Neural progenitor cell (in vitro differentiated cells): ENCODE measurements around the gene OGFOD2. TPM values are rescaled to one million over a fixed set of nuclear protein-coding genes. Genes with fewer than 3 reads are reported as not detected.
A peak's percentile ranks its signal among the peaks of the same experiment; 100 is the strongest.
"Not testable (repeated sequence)": the region's sequence is repeated elsewhere in the genome, so short reads cannot be mapped to it uniquely, and the experiment has no call there.

ENCODE experiments used
- DNase-seq: peaks from one replicate; pipeline ENCODE4 v3.0.0-alpha.2; 2016; ENCODE audit warnings: low spot score
- H2AFZ ChIP-seq: fragments of 200-600 bp; sonication (generic); replicated peaks from 2 replicates; pipeline ENCODE4 v1.6.1; 2016; ENCODE audit warnings: antibody characterized with exemption
- H3F3A ChIP-seq: fragments of 200-600 bp; sonication (generic); 2 replicates; pipeline ENCODE4 v1.6.1; 2016; ENCODE audit warnings: antibody characterized with exemption, low read depth
- H3K27ac ChIP-seq: fragments of 200-600 bp; sonication (generic); 2 replicates; pipeline ENCODE4 v1.5.1; 2016; ENCODE audit warnings: mild to moderate bottlenecking
- H3K27me3 ChIP-seq: fragments of 200-600 bp; sonication (generic); 2 replicates; pipeline ENCODE4 v1.6.1; 2016; ENCODE audit warnings: mild to moderate bottlenecking, moderate library complexity
- H3K36me3 ChIP-seq: fragments of 200-600 bp; sonication (generic); 2 replicates; pipeline ENCODE4 v1.5.1; 2016
- H3K4me1 ChIP-seq: fragments of 200-600 bp; sonication (generic); 2 replicates; pipeline ENCODE4 v1.6.1; 2016; ENCODE audit warnings: mixed run types
- H3K4me2 ChIP-seq: fragments of 200-600 bp; sonication (generic); 2 replicates; pipeline ENCODE4 v1.6.1; 2016
- H3K4me3 ChIP-seq: fragments of 200-600 bp; sonication (generic); 2 replicates; pipeline ENCODE4 v1.5.1; 2016
- H3K79me2 ChIP-seq: fragments of 200-600 bp; sonication (generic); 2 replicates; pipeline ENCODE4 v1.6.1; 2016; ENCODE audit warnings: low read depth
- H3K9ac ChIP-seq: fragments of 200-600 bp; sonication (generic); 2 replicates; pipeline ENCODE4 v1.6.1; 2016
- H3K9me3 ChIP-seq: fragments of 200-600 bp; sonication (generic); 2 replicates; pipeline ENCODE4 v1.5.1; 2016; ENCODE audit warnings: low read depth
- H4K20me1 ChIP-seq: fragments of 200-600 bp; sonication (generic); 2 replicates; pipeline ENCODE4 v1.6.1; 2016; ENCODE audit warnings: low read depth
- H3K27ac Mint-ChIP-seq: 3 replicates; pipeline ENCODE4 v1.8.0; 2021; ENCODE audit warnings: mixed read lengths
- H3K27me3 Mint-ChIP-seq: 2 replicates; pipeline ENCODE4 v1.8.0; 2022; ENCODE audit warnings: low read depth, mild to moderate bottlenecking, inconsistent platforms, moderate library complexity, mixed read lengths; ENCODE audit not compliant: insufficient read depth
- H3K36me3 Mint-ChIP-seq: 3 replicates; pipeline ENCODE4 v1.8.0; 2021; ENCODE audit warnings: mixed read lengths
- H3K4me1 Mint-ChIP-seq: 3 replicates; pipeline ENCODE4 v1.8.0; 2021; ENCODE audit warnings: mixed read lengths
- H3K4me3 Mint-ChIP-seq: 3 replicates; pipeline ENCODE4 v1.8.0; 2021; ENCODE audit warnings: mild to moderate bottlenecking, moderate library complexity, mixed read lengths
- H3K9me3 Mint-ChIP-seq: 3 replicates; pipeline ENCODE4 v1.8.0; 2020; ENCODE audit warnings: mixed read lengths
- CTCF ChIP-seq: fragments of 200-600 bp; sonication (generic); IDR thresholded peaks from 2 replicates; pipeline ENCODE4 v1.5.1; 2017; ENCODE audit warnings: antibody characterized with exemption, mild to moderate bottlenecking
- EZH2 ChIP-seq: fragments of 200-600 bp; sonication (generic); IDR thresholded peaks from 2 replicates; pipeline ENCODE4 v1.6.1; 2017; ENCODE audit warnings: antibody characterized with exemption, mild to moderate bottlenecking, moderate library complexity
- EZH2phosphoT487 ChIP-seq: fragments of 200-600 bp; sonication (generic); IDR thresholded peaks from 2 replicates; pipeline ENCODE4 v1.6.1; 2017; ENCODE audit warnings: antibody characterized with exemption
- total RNA-seq: library from RNA; depleted of rRNA; stranded (reverse); fragments of >200 nt; gene quantifications from 2 replicates; pipeline ENCODE4 v1.2.3, GENCODE V29; 2015; ENCODE audit warnings: low replicate concordance

Gene OGFOD2
- total RNA-seq, 1 donor from 2014 or later, result 9.9 TPM

- H3K27ac ChIP-seq, result peak overlapping the region; percentile 84
- TF ChIP-seq EZH2 (no peak), EZH2phosphoT487 (no peak), CTCF (no peak)
- H3K9ac ChIP-seq, result peak overlapping the region; percentile 58
- H3K27me3 ChIP-seq, result no peaks in the 10 kb centered on the region
- Mint-ChIP-seq H3K27me3 (peaks cover 10% of the 10 kb centered on the region), H3K4me1 (peaks cover 6% of the 10 kb centered on the region), H3K36me3 (peaks cover 4% of the 10 kb centered on the region), H3K27ac (peak overlapping the region; percentile 78), H3K4me3 (no peak overlapping the region), H3K9me3 (no peaks in the 10 kb centered on the region)
- H3K36me3 ChIP-seq, result no peaks in the 10 kb centered on the region
- H3K4me2 ChIP-seq, result no peak overlapping the region
- peak; percentile 56 for DNase-seq
- no peak overlapping the region for H3K4me3 ChIP-seq
- no peaks in the 10 kb centered on the region for H3K9me3 ChIP-seq
- H3K4me1 ChIP-seq, result peaks cover 9% of the 10 kb centered on the region
- H4K20me1 ChIP-seq, result no peaks in the 10 kb centered on the region
- no peaks in the 10 kb centered on the region for H3K79me2 ChIP-seq
- peak overlapping the region; percentile 85 for H2AFZ ChIP-seq
- H3F3A ChIP-seq, result peaks cover 15% of the 10 kb centered on the region
Measured at GRCh38 chr12:122935318-122935717, 39.7 kb upstream of the OGFOD2 start.

DNA sequence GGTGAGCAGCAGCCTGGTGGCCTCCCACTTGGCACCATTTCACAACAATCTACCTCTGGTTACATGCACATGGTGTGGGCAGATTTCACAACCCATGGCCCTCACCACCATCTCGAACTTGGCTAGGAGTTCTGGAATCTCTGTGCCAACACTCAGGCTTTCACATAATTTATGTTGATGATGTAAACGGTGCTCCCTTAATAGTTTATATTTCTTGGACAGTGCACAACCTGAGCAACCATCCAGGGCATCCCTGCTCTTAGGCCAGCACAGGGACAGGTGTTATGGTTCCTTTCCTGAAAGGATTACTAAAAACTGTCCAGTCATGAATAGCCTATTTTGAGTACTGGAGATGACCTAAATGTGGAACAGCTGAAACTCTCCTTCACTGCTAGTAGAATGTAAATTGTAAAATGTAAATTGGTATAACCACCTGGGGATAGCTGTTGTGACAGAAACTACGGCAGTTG lies 37.4 kb upstream of the OGFOD2 start:
- TF ChIP-seq EZH2phosphoT487, result no peak
- TF ChIP-seq EZH2, result no peak
- no peak for TF ChIP-seq CTCF
- no peak overlapping the region for H3K4me2 ChIP-seq
- Mint-ChIP-seq H3K4me1 (peaks cover 6% of the 10 kb centered on the region), H3K27ac (no peak overlapping the region), H3K9me3 (no peaks in the 10 kb centered on the region), H3K36me3 (peaks cover 4% of the 10 kb centered on the region), H3K27me3 (peaks cover 10% of the 10 kb centered on the region), H3K4me3 (no peak overlapping the region)
- H3K4me1 ChIP-seq, result peaks cover 9% of the 10 kb centered on the region
- no peak for DNase-seq
- H3K27me3 ChIP-seq, result no peaks in the 10 kb centered on the region
- no peak overlapping the region for H2AFZ ChIP-seq
- no peaks in the 10 kb centered on the region for H4K20me1 ChIP-seq
- H3K9ac ChIP-seq, result no peak overlapping the region
- no peaks in the 10 kb centered on the region for H3K9me3 ChIP-seq
- H3F3A ChIP-seq, result peaks cover 15% of the 10 kb centered on the region
- H3K27ac ChIP-seq, result no peak overlapping the region
- no peaks in the 10 kb centered on the region for H3K79me2 ChIP-seq
- H3K4me3 ChIP-seq, result no peak overlapping the region
- no peaks in the 10 kb centered on the region for H3K36me3 ChIP-seq

- TF ChIP-seq CTCF (no peak), EZH2 (no peak), EZH2phosphoT487 (no peak)
- Histone ChIP-seq H3K79me2 (no peaks in the 10 kb centered on the region), H2AFZ (no peak overlapping the region), H3K4me2 (no peak overlapping the region), H3K36me3 (no peaks in the 10 kb centered on the region), H3F3A (peaks cover 15% of the 10 kb centered on the region), H3K4me3 (no peak overlapping the region), H3K9ac (no peak overlapping the region), H3K4me1 (peaks cover 9% of the 10 kb centered on the region), H4K20me1 (no peaks in the 10 kb centered on the region), H3K27me3 (no peaks in the 10 kb centered on the region), H3K9me3 (no peaks in the 10 kb centered on the region), H3K27ac (no peak overlapping the region)
- Mint-ChIP-seq H3K36me3 (peaks cover 2% of the 10 kb centered on the region), H3K9me3 (no peaks in the 10 kb centered on the region), H3K4me1 (peaks cover 13% of the 10 kb centered on the region), H3K27me3 (peaks cover 13% of the 10 kb centered on the region), H3K4me3 (no peak overlapping the region), H3K27ac (peak overlapping the region; percentile 48)
- DNase-seq, result no peak
Measured at GRCh38 chr12:122939125-122939524, 35.9 kb upstream of the OGFOD2 start.

GRCh38 chr12:122941351-122941750 lies 33.7 kb upstream of the OGFOD2 start:
- not testable (repeated sequence) for H3K36me3 Mint-ChIP-seq, H2AFZ ChIP-seq, H3K4me2 ChIP-seq, H3K4me1 ChIP-seq, H3K27ac Mint-ChIP-seq, H4K20me1 ChIP-seq, H3F3A ChIP-seq, H3K4me3 ChIP-seq, H3K79me2 ChIP-seq, DNase-seq, H3K9ac ChIP-seq, H3K27ac ChIP-seq, H3K27me3 ChIP-seq, H3K36me3 ChIP-seq, H3K4me3 Mint-ChIP-seq, H3K9me3 ChIP-seq, H3K9me3 Mint-ChIP-seq
- peaks cover 16% of the 10 kb centered on the region for H3K4me1 Mint-ChIP-seq
- H3K27me3 Mint-ChIP-seq, result peaks cover 13% of the 10 kb centered on the region
